Coronary artery (tissue), 2 donors: Measurements from ENCODE around the gene CAMTA1.

Experiments used
- DNase-seq: peaks from one replicate; pipeline ENCODE4 v3.0.0-alpha.2; 2017; ENCODE audit warnings: low spot score
- H3K27ac ChIP-seq, 2 donors: fragments of 200-600 bp; sonication (generic); one replicate each; pipeline ENCODE4 v1.5.1; 2016 to 2019
- H3K4me3 ChIP-seq: fragments of 200-600 bp; sonication (generic); 2 replicates; pipeline ENCODE4 v1.5.1; 2016; ENCODE audit warnings: mild to moderate bottlenecking, moderate library complexity
- TF ChIP-seq, protein P1 (sequence below): fragments of 200-600 bp; sonication (generic); IDR thresholded peaks from one replicate; pipeline ENCODE4 v1.5.1; 2019; ENCODE audit warnings: antibody characterized with exemption

Gene CAMTA1

DNA sequence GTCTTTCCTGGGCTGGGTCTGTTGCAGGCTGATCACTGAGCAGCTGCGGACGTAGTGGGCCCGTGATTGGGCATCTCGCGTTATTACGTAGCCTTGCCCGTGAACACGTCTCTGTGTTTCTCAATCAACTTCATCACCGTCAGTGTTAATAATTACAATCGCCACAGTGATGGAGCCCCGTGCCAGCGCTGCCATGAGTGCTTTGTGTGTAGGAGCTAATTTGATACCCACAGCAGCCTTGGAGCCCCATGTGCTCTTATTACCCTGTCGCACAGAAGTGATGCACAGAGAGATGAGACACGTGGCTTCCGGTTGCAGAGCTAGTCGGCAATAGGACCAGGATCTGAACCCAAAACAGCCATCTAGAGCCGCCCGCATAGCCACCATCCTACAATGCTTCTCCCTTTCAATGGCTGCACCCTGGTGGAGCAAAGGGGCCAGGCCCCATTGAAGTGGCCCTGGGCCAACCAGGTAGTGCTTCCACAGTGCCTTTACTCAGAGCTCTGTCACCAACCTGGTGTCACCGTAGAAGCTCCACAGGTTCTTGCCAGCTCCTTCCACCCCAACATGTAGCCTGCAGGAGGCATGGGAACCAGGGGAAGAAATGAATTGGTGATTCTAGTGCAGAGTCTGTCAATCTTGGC lies 587.3 kb downstream of the CAMTA1 start:
- TF ChIP-seq, protein P1, sequence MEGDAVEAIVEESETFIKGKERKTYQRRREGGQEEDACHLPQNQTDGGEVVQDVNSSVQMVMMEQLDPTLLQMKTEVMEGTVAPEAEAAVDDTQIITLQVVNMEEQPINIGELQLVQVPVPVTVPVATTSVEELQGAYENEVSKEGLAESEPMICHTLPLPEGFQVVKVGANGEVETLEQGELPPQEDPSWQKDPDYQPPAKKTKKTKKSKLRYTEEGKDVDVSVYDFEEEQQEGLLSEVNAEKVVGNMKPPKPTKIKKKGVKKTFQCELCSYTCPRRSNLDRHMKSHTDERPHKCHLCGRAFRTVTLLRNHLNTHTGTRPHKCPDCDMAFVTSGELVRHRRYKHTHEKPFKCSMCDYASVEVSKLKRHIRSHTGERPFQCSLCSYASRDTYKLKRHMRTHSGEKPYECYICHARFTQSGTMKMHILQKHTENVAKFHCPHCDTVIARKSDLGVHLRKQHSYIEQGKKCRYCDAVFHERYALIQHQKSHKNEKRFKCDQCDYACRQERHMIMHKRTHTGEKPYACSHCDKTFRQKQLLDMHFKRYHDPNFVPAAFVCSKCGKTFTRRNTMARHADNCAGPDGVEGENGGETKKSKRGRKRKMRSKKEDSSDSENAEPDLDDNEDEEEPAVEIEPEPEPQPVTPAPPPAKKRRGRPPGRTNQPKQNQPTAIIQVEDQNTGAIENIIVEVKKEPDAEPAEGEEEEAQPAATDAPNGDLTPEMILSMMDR, result no peak
- H3K4me3 ChIP-seq, result no peak overlapping the region
- peak; percentile 35 for DNase-seq
- H3K27ac ChIP-seq, result no peak overlapping the region

DNA sequence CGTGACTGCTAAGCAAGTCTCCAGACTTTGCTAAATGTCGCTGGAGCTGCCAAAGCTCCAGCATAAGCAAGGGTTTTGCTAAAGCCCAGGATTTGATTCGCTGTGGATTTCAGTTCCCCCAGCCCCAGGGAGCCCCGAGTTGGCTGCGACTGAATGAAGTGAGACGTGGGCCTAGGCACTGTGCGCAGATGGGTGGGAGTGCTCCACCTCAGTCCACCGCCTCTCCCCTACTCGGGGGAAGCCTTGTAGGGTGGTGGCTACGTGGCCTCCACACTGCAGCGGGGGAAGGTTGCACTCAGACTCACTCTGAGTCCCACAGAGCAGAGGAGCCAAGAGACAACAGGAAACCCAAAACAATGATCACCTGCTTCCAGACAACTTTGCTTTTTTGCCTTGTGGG lies 588.0 kb downstream of the CAMTA1 start:
- H3K27ac ChIP-seq, result no peak overlapping the region
- TF ChIP-seq, protein P1, result no peak
- DNase-seq, result peak; percentile 12
- no peak overlapping the region for H3K4me3 ChIP-seq

DNA sequence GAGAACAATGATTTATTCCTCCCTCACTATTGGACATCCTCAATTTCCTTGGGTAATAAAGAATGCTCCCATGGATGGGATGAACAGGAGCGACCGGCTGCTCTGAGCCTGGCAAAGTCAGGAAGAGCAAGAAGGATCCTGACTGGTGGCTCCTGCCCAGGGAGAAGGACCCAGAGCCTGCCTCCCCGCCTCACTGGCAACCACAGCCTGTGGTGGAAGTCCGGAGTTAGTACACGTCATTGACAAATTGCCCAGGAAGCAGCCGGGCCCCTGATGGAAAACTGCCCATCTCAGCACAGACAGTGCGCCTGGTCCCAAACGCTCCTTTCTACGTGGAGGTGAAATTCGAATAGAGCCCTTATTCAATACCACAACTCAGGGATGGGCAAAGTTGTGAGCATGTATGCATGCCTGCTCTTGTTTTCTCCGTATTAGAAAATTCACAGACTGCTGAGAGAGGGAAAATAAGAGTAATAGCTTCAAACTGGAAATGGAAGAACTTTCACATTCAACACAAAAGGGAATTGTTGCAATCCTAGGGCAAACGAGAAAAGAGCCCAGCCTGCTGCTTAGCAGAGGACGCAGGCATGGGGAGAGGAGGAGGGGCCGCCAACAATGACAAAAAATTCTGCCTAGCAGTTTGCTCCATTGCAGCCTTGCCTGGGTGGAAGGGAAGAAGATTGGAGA lies 588.8 kb downstream of the CAMTA1 start:
- TF ChIP-seq, protein P1, result no peak
- H3K4me3 ChIP-seq, result no peak overlapping the region
- no peak overlapping the region for H3K27ac ChIP-seq
- peak; percentile 61 for DNase-seq

DNA sequence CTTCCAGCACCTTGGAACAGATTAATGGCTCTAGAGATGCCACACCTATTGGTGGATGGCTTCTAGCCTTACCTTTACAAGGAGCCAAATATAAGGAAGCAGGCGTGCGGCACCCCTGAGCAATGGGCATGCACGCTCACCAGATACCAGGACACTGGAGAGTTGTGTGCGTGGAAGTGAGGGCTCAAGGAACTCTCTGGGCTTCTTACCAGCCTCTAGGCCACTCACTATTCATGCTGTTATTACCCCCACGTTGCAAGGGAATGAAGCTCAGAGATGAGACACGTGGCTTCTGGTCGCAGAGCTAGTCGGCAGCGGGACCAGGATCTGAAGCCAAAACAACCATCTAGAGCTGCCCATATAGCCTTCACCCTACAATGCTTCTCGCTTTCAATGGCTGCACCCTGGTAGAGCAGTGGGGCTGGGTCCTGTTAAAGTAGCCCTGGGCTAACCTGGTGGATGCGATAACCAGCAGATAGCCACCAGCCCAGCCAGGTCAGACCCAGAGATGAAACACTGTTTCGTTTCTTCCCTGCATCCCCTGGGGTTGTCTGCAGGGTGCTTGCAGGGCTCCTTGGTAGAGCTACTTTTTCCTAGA lies 589.4 kb downstream of the CAMTA1 start:
- Histone ChIP-seq H3K4me3 (no peak overlapping the region), H3K27ac (no peak overlapping the region)
- TF ChIP-seq, protein P1, result no peak
- DNase-seq, result peak; percentile 41

DNA sequence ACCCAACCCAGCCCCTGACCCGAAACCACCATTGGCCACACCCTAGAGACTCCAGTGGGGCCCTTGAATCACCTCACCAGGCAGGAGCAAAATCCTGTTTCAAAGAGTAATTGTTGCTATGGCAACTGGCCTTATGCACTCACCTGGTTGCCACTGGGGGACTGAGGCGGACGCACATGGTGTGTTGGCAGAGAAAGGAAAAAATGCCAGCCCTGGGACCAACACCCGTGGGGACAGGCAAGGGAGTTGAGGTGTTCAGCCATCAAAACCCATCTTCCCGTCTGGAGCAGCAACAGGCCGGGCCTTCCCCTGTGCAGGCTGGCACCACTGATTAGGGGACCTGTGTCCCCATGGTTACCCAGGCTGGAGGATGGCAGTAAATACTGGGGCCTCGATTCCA lies 590.1 kb downstream of the CAMTA1 start:
- TF ChIP-seq, protein P1, result no peak
- peak; percentile 26 for DNase-seq
- no peak overlapping the region for H3K4me3 ChIP-seq
- H3K27ac ChIP-seq, result no peak overlapping the region

DNA sequence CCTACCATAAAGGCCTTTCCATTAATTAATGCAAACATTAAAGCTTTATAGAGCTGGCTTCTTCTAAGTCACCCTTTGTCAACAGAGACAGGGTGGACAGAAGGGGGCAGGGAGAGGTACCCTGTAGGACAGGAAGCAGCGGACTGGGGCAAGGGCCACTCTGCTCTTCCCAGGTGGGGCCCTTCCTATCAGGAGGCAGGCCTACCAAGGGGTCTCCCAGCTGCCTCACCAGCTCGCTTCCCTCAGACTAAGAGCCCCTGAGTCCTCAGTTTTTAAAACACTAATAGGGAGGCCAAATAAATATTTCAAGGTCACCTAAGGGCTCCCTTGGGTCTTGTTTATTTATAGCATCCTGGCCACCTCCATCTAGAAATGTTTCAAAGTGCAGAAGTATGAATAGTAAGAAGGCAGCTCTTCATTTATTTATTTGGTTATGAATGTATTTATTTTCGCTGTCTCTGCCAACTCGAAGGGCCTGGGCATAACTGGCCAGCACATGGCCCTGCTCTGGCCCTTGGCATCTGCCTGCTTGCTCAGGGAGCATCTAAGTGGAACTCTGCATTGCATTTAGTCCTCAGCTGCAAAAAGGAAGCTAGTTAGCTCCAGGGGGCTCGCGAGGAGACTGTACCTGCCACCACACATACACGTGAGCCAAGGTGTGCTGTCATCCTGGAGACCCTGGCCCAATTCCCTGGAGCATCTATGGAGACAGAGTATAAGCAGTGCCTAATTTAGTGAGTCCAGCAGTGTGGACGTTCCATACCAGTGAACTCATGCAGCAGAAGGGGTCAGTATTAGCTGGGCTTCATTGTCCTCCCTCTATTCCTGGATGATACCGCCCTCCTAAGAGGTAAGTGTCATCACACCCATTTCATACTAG lies 590.8 kb downstream of the CAMTA1 start:
- Histone ChIP-seq H3K4me3 (no peak overlapping the region), H3K27ac (no peak overlapping the region)
- peak; percentile 38 for DNase-seq
- TF ChIP-seq, protein P1, result no peak
